Neural cell (in vitro differentiated cells): ENCODE measurements around the gene EHMT1.

Experiments
- EP300 ChIP-seq: fragments of 450-650 bp; conservative IDR thresholded peaks from 2 replicates; pipeline ENCODE4 v1.6.1; 2014; ENCODE audit warnings: antibody characterized with exemption, mild to moderate bottlenecking, moderate library complexity; ENCODE audit not compliant: poor library complexity, severe bottlenecking
- EZH2 ChIP-seq: fragments of 200-600, 300-800 bp; shearing (Covaris generic), sonication (generic); IDR thresholded peaks from 2 replicates; pipeline ENCODE4 v1.6.1; 2014; ENCODE audit warnings: antibody characterized with exemption, low read length, borderline replicate concordance, mild to moderate bottlenecking; ENCODE audit not compliant: insufficient read depth, poor library complexity, severe bottlenecking
- MXI1 ChIP-seq: fragments of 450-650 bp; conservative IDR thresholded peaks from 2 replicates; pipeline ENCODE4 v1.6.1; 2014; ENCODE audit warnings: antibody characterized with exemption, mild to moderate bottlenecking; ENCODE audit not compliant: poor library complexity, severe bottlenecking
- POLR2AphosphoS5 ChIP-seq: IDR thresholded peaks from 2 replicates; pipeline ENCODE4 v1.6.1; 2012
- RAD21 ChIP-seq: fragments of 450-650 bp; conservative IDR thresholded peaks from 2 replicates; pipeline ENCODE4 v1.6.1; 2014; ENCODE audit warnings: antibody characterized with exemption, mild to moderate bottlenecking, moderate library complexity
- SMC3 ChIP-seq: fragments of 450-650 bp; conservative IDR thresholded peaks from 2 replicates; pipeline ENCODE4 v1.6.1; 2014; ENCODE audit warnings: antibody characterized with exemption, mild to moderate bottlenecking, moderate library complexity; ENCODE audit not compliant: poor library complexity
- TAF1 ChIP-seq: IDR thresholded peaks from 2 replicates; pipeline ENCODE4 v1.6.1; 2012; ENCODE audit warnings: low read depth
- TF ChIP-seq, protein P1 (sequence below): fragments of 450-650 bp; IDR thresholded peaks from 2 replicates; pipeline ENCODE4 v1.5.1; 2014; ENCODE audit warnings: antibody characterized with exemption, mild to moderate bottlenecking, moderate library complexity; ENCODE audit not compliant: poor library complexity, severe bottlenecking
- TF ChIP-seq, protein P2 (sequence below): IDR thresholded peaks from 2 replicates; pipeline ENCODE4 v1.6.1; 2012; ENCODE audit warnings: borderline replicate concordance

DNA sequence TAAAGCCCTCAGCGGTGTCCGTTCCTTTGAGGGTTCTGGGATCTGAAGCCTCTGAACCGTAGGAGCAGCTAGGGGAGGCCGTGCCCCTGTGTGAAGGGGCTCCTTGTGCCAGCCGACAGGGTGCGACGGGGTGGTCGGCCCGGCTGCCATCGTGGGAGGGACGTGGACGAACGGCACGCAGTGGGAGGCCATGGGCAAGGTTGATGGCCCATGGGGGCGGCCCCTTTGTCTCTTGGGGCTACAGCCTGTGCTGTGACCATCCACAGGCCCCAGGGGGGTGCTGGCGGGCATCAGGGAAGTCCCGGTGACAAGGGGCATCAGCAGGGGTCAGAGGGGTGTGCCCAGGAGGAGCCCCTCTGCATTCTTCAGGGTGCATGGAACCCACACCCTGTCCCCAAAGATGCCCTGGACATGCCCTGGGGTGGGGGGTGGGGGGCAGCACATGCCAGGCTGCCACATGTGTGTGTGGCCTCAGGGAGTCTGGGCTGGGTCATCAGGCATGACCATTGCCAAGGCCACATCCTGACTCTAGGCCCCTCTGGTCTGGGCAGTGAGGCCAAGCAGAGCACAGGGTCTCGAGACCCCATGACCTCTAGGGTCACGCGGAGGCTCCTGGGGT, 209.2 kb downstream of the EHMT1 start:
- TF ChIP-seq, protein P1, sequence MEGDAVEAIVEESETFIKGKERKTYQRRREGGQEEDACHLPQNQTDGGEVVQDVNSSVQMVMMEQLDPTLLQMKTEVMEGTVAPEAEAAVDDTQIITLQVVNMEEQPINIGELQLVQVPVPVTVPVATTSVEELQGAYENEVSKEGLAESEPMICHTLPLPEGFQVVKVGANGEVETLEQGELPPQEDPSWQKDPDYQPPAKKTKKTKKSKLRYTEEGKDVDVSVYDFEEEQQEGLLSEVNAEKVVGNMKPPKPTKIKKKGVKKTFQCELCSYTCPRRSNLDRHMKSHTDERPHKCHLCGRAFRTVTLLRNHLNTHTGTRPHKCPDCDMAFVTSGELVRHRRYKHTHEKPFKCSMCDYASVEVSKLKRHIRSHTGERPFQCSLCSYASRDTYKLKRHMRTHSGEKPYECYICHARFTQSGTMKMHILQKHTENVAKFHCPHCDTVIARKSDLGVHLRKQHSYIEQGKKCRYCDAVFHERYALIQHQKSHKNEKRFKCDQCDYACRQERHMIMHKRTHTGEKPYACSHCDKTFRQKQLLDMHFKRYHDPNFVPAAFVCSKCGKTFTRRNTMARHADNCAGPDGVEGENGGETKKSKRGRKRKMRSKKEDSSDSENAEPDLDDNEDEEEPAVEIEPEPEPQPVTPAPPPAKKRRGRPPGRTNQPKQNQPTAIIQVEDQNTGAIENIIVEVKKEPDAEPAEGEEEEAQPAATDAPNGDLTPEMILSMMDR, result no peak
- TF ChIP-seq EP300 (no peak), RAD21 (no peak), EZH2 (no peak), SMC3 (no peak), TAF1 (no peak), POLR2AphosphoS5 (no peak), MXI1 (no peak)
- TF ChIP-seq, protein P2, sequence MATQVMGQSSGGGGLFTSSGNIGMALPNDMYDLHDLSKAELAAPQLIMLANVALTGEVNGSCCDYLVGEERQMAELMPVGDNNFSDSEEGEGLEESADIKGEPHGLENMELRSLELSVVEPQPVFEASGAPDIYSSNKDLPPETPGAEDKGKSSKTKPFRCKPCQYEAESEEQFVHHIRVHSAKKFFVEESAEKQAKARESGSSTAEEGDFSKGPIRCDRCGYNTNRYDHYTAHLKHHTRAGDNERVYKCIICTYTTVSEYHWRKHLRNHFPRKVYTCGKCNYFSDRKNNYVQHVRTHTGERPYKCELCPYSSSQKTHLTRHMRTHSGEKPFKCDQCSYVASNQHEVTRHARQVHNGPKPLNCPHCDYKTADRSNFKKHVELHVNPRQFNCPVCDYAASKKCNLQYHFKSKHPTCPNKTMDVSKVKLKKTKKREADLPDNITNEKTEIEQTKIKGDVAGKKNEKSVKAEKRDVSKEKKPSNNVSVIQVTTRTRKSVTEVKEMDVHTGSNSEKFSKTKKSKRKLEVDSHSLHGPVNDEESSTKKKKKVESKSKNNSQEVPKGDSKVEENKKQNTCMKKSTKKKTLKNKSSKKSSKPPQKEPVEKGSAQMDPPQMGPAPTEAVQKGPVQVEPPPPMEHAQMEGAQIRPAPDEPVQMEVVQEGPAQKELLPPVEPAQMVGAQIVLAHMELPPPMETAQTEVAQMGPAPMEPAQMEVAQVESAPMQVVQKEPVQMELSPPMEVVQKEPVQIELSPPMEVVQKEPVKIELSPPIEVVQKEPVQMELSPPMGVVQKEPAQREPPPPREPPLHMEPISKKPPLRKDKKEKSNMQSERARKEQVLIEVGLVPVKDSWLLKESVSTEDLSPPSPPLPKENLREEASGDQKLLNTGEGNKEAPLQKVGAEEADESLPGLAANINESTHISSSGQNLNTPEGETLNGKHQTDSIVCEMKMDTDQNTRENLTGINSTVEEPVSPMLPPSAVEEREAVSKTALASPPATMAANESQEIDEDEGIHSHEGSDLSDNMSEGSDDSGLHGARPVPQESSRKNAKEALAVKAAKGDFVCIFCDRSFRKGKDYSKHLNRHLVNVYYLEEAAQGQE, result no peak
